Panc1 (cell line): ENCODE measurements around the gene SLC15A1. TPM values are rescaled to one million over a fixed set of nuclear protein-coding genes. Genes with fewer than 3 reads are reported as not detected.

Source experiments
- ATAC-seq: fragments of 200-7000 bp; cut with Tn5 transposase; 2 replicates; pipeline ENCODE4 v1.9.1; 2020; ENCODE audit warnings: mild to moderate bottlenecking, moderate library complexity
- BruUV-seq: library from RNA; stranded (reverse); fragments of 400-500 nt; replicated peaks from 2 replicates; lab custom pipeline; 2021; lab: Mats Ljungman, UMichigan
- CTCF ChIA-PET: fragments of 300-600 bp; sonication (Branson Sonifier 250); formaldehyde crosslinking; loops from one replicate; lab custom pipeline; 2022; ENCODE audit warnings: antibody characterized with exemption; lab: Charles Lee
- POLR2A ChIA-PET: fragments of 300-600 bp; sonication (Branson Sonifier 250); formaldehyde crosslinking; loops from one replicate; lab custom pipeline; 2022; ENCODE audit warnings: antibody characterized with exemption; lab: Charles Lee
- DNase-seq: peaks from one replicate; pipeline ENCODE4 v3.0.0-alpha.2; 2010; ENCODE audit warnings: low read depth, low spot score
- H3K27ac ChIP-seq: 2 replicates; pipeline ENCODE4 v1.5.1; 2011; ENCODE audit warnings: mild to moderate bottlenecking, low read length, inconsistent platforms
- H3K27me3 ChIP-seq: fragments of 200-500 bp; sonication (Bioruptor generic); 2 replicates; pipeline ENCODE4 v1.6.0; 2014; ENCODE audit warnings: low read length, inconsistent platforms; ENCODE audit not compliant: control insufficient read depth, insufficient read depth
- H3K36me3 ChIP-seq: fragments of 200-500 bp; sonication (Bioruptor generic); 2 replicates; pipeline ENCODE4 v1.5.1; 2014; ENCODE audit warnings: inconsistent platforms, mild to moderate bottlenecking, low read length, moderate library complexity; ENCODE audit not compliant: control insufficient read depth, insufficient read depth
- H3K4me1 ChIP-seq: 2 replicates; pipeline ENCODE4 v1.5.1; 2011; ENCODE audit warnings: inconsistent platforms, mild to moderate bottlenecking, low read length, moderate library complexity; ENCODE audit not compliant: control insufficient read depth, insufficient read depth
- H3K4me3 ChIP-seq, 2 experiments: 2 replicates each; pipeline ENCODE4 v1.5.1; 2011 to 2012; ENCODE audit warnings: low read depth in 2 of 2, low read length in 2 of 2, mild to moderate bottlenecking in 2 of 2, inconsistent platforms in 1 of 2, moderate library complexity in 1 of 2
- H3K9me3 ChIP-seq: fragments of 200-500 bp; sonication (Bioruptor generic); 2 replicates; pipeline ENCODE4 v1.5.1; 2014; ENCODE audit warnings: low read depth, mild to moderate bottlenecking, inconsistent platforms, low read length, moderate library complexity; ENCODE audit not compliant: control insufficient read depth, insufficient read depth
- POLR2AphosphoS5 ChIP-seq: IDR thresholded peaks from 2 replicates; pipeline ENCODE4 v1.6.1; 2012; ENCODE audit warnings: mild to moderate bottlenecking, low read depth, low read length, moderate library complexity
- SIN3A ChIP-seq: IDR thresholded peaks from 2 replicates; pipeline ENCODE4 v1.6.1; 2012; ENCODE audit warnings: low read depth, mild to moderate bottlenecking, low read length, moderate library complexity, borderline replicate concordance; ENCODE audit not compliant: insufficient read depth
- TCF7L2 ChIP-seq: IDR thresholded peaks from 2 replicates; pipeline ENCODE4 v1.6.1; 2011; ENCODE audit warnings: mild to moderate bottlenecking, low read depth, low read length, inconsistent platforms
- in situ Hi-C: cut with HindIII; loops from 2 replicates; pipeline ENCODE4 v1.10.0; 2016; ENCODE audit warnings: low sequenced_read_pairs, low pct_unique_long_range_greater_than_20kb
- intact Hi-C: fragments of 100-400 bp; cut with micrococcal nuclease; formaldehyde crosslinking; loops from one replicate; pipeline ENCODE4 v1.10.0; 2022; ENCODE audit not compliant: unreplicated experiment
- total RNA-seq: library from RNA; stranded (reverse); gene quantifications from one replicate; pipeline ENCODE4 v1.2.1, GENCODE V29; 2021; ENCODE audit not compliant: unreplicated experiment
- TF ChIP-seq, protein P1 (sequence below): fragments of 450-650 bp; IDR thresholded peaks from 2 replicates; pipeline ENCODE4 v1.5.1; 2017; ENCODE audit warnings: mild to moderate bottlenecking
- TF ChIP-seq, protein P2 (sequence below), 2 experiments: IDR thresholded peaks; 2 replicates each; pipeline ENCODE4 v1.6.1; 2011 to 2012; ENCODE audit warnings: low read depth in 2 of 2, control low read depth in 1 of 2, low read length in 1 of 2, mild to moderate bottlenecking in 1 of 2, moderate library complexity in 1 of 2; ENCODE audit not compliant: insufficient read depth in 1 of 2

Gene SLC15A1
- total RNA-seq, 1 experiment from 2014 or later = 0.18 TPM

DNA sequence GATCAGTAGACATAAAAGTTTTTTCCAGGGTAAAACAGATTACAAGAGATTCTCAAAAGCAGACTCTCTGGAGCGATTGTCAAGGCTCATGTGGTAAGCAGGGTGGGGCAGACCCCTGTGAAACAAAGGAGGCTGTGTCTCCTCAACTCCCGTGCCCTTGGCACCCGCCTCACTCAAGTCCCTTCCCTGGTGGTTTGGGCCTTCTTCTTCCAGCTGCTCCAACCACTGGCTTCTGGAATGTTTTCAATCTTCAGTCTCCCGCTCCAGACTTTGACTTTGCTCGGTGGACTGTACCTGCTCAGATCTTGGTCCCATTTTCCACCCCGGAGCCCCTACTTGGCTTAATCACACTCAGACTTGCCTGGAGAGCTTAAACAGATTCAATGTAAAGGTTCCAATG, 100.7 kb downstream of the SLC15A1 start:
- Histone ChIP-seq H3K36me3 (no peaks in the 10 kb centered on the region), H3K27ac (no peak overlapping the region), H3K9me3 (no peaks in the 10 kb centered on the region), H3K27me3 (no peaks in the 10 kb centered on the region), H3K4me3 (no peak overlapping the region), H3K4me1 (no peaks in the 10 kb centered on the region; the same call in 1 of the 2 replicates)
- intact Hi-C loops (loop anchor here (5.0 to 10.0 kb wide), 2 partner anchors 67 to 204 kb away; no protein-coding TSS in a partner anchor), in situ Hi-C loops (no loop called here)
- no peak for ATAC-seq
- no peak for DNase-seq
- BruUV-seq = no TSS peak
- TF ChIP-seq POLR2AphosphoS5 (no peak), TCF7L2 (no peak), SIN3A (no peak)
- TF ChIP-seq, protein P1, sequence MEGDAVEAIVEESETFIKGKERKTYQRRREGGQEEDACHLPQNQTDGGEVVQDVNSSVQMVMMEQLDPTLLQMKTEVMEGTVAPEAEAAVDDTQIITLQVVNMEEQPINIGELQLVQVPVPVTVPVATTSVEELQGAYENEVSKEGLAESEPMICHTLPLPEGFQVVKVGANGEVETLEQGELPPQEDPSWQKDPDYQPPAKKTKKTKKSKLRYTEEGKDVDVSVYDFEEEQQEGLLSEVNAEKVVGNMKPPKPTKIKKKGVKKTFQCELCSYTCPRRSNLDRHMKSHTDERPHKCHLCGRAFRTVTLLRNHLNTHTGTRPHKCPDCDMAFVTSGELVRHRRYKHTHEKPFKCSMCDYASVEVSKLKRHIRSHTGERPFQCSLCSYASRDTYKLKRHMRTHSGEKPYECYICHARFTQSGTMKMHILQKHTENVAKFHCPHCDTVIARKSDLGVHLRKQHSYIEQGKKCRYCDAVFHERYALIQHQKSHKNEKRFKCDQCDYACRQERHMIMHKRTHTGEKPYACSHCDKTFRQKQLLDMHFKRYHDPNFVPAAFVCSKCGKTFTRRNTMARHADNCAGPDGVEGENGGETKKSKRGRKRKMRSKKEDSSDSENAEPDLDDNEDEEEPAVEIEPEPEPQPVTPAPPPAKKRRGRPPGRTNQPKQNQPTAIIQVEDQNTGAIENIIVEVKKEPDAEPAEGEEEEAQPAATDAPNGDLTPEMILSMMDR = no peak
- TF ChIP-seq, protein P2, sequence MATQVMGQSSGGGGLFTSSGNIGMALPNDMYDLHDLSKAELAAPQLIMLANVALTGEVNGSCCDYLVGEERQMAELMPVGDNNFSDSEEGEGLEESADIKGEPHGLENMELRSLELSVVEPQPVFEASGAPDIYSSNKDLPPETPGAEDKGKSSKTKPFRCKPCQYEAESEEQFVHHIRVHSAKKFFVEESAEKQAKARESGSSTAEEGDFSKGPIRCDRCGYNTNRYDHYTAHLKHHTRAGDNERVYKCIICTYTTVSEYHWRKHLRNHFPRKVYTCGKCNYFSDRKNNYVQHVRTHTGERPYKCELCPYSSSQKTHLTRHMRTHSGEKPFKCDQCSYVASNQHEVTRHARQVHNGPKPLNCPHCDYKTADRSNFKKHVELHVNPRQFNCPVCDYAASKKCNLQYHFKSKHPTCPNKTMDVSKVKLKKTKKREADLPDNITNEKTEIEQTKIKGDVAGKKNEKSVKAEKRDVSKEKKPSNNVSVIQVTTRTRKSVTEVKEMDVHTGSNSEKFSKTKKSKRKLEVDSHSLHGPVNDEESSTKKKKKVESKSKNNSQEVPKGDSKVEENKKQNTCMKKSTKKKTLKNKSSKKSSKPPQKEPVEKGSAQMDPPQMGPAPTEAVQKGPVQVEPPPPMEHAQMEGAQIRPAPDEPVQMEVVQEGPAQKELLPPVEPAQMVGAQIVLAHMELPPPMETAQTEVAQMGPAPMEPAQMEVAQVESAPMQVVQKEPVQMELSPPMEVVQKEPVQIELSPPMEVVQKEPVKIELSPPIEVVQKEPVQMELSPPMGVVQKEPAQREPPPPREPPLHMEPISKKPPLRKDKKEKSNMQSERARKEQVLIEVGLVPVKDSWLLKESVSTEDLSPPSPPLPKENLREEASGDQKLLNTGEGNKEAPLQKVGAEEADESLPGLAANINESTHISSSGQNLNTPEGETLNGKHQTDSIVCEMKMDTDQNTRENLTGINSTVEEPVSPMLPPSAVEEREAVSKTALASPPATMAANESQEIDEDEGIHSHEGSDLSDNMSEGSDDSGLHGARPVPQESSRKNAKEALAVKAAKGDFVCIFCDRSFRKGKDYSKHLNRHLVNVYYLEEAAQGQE (IDR thresholded peaks at IDR 0.05; ENCODE audit: insufficient read depth in 1 of 2, low read depth in 2 of 2, low read length in 1 of 2) = no peak
- ChIA-PET POLR2A (no interaction called here), CTCF (no interaction called here)

DNA sequence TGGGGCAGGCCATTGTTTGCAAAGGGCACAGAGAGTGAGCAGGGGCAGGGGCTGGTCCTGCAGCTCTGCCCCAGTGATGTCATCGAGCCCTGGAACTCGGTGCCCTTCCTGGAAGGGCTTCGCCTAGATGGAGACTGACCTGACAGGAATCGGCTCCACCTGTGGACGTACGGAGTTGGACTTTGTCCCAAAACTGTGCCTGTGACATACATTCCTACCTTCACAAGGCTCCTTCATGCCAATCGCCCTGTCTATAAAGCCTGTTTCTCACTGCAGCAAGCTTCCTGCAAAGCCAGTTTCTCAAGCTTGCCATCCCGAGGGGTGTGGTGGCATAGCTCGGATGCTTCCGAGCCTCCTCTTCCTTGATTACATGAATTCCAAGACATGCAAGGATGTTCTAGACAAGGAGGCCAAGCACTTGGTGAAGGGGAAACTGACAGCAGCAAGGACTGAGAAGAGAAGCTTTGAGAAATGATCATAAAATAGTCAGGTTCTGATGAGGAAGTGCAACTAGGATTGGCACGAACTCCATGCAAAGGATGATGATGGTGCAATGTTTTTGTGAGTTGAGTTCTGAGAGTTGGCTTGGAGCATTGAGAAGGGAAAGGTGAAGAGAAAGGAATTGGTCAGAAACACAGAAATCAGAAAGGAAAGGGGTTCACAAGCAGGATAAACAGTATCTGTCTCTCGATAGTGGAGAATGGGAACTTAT, 101.9 kb downstream of the SLC15A1 start:
- Histone ChIP-seq H3K36me3 (no peaks in the 10 kb centered on the region), H3K4me1 (no peaks in the 10 kb centered on the region; the same call in 1 of the 2 replicates), H3K27ac (no peak overlapping the region), H3K4me3 (no peak overlapping the region), H3K27me3 (no peaks in the 10 kb centered on the region), H3K9me3 (no peaks in the 10 kb centered on the region)
- TF ChIP-seq POLR2AphosphoS5 = no peak
- TF ChIP-seq TCF7L2 = no peak
- no peak for TF ChIP-seq SIN3A
- ChIA-PET POLR2A (no interaction called here), CTCF (no interaction called here)
- in situ Hi-C loops (no loop called here), intact Hi-C loops (loop anchor here (5.0 to 10.0 kb wide), 2 partner anchors 66 to 203 kb away; no protein-coding TSS in a partner anchor)
- ATAC-seq = no peak
- no TSS peak for BruUV-seq
- DNase-seq = no peak

DNA sequence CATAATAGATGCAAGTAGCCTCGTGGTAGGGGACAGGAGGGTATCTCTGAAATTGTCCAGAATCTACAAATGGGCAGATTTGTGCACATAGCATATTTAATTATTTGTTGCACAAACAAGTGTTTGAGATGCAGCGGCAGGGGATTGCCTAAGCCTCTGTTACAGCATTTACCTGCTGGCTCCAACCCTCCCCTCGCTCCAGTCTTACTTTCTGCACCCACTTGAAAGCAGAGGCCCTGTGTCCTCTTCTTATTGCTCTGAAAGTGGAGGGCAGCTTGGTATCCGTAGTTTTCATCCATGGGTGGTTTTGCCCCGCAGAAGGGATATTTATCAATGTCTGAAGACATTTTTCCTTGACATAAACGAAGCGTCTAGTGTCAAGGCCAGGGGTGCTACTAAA, 102.6 kb downstream of the SLC15A1 start:
- in situ Hi-C loops = no loop called here
- ChIA-PET POLR2A (no interaction called here), CTCF (no interaction called here)
- intact Hi-C loops = loop anchor here (5.0 to 10.0 kb wide), 2 partner anchors 65 to 203 kb away; no protein-coding TSS in a partner anchor
- Histone ChIP-seq H3K36me3 (no peaks in the 10 kb centered on the region), H3K9me3 (no peaks in the 10 kb centered on the region), H3K27ac (no peak overlapping the region), H3K4me3 (no peak overlapping the region), H3K4me1 (no peaks in the 10 kb centered on the region; the same call in 1 of the 2 replicates), H3K27me3 (no peaks in the 10 kb centered on the region)
- no peak for TF ChIP-seq TCF7L2
- no peak for TF ChIP-seq SIN3A
- TF ChIP-seq, protein P2 (IDR thresholded peaks at IDR 0.05; ENCODE audit: insufficient read depth in 1 of 2, low read depth in 2 of 2, low read length in 1 of 2) = no peak
- no peak for TF ChIP-seq POLR2AphosphoS5
- TF ChIP-seq, protein P1 = no peak
- no TSS peak for BruUV-seq
- ATAC-seq (no peak), DNase-seq (no peak)
